Right forelimb (tissue), 1 donor: ENCODE measurements around the gene LAT.
"Not testable (repeated sequence)": the region's sequence is repeated elsewhere in the genome, so short reads cannot be mapped to it uniquely, and the experiment has no call there.

Experiments
- DNase-seq: peaks from one replicate; pipeline ENCODE4 v3.0.0-alpha.2; 2018

LAT gene

GRCh38 chr16:28984619-28985135 lies at the start of gene LAT:
Gene LAT, plus strand, starts transcription at chr16:28985052. Its CDS starts 366 bp downstream, at chr16:28985418.
- DNase-seq: no peak

GRCh38 chr16:28935346-28935745 lies 49.5 kb upstream of the LAT start:
- DNase-seq: no peak

DNA sequence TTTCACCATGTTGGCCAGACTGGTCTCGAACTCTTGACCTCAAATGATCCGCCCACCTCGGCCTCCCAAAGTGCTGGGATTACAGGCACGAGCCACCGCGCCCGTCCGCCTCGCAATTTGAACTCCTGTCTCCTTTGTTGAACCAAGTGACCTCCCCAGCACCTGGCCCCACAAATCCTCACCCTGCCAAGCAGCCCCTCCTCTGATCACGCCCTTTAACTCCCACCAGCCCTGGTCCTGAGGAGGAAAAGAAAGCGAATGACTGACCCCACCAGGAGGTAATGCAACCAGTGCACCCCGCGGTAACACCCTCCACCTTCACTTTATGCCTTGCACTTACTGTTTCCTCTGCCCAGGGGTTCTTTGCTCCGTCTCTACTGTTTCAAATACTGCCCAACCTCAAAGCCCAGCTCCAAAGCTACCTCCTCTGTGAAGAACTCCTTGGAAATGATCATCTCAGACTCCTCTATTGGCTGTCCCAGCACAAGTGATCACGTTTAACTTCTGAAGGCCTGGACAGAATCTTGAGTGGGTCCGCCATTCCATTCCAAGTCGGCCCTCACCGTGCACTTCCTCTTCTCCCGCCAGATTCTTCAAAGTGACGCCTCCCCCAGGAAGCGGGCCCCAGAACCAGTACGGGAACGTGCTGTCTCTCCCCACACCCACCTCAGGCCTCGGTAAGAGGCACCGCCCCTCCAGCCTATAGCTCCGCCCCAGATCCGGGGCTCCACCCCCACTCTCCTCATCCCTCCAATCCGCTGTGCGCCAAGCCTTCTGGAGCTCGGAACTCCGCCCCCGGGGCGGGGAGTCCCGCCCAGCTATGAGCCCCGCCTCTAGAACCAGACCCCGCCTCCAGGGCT lies 48.7 kb upstream of the LAT start:
- DNase-seq: peak; percentile 76

GRCh38 chr16:28936784-28937155 lies 48.1 kb upstream of the LAT start:
- no peak for DNase-seq

- no peak for DNase-seq
These were observed 47.5 kb upstream of the LAT start for GRCh38 chr16:28937222-28937876.

DNA sequence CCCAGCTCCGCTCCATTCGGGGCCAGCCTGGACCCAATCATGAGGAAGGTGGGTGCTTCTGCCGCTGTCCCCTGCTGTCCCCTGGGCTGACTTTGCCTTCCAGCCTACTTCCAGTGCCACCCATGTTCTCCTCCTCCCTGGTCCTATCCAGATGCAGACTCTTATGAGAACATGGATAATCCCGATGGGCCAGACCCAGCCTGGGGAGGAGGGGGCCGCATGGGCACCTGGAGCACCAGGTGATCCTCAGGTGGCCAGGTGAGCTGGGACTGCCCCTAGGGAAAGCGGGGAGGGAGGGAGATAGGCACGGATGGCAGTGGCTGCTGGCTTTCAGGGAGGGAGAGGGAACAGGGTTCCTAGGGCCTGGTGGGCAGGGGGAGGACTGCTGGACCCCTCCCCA lies 46.1 kb upstream of the LAT start:
- DNase-seq: no peak

DNA sequence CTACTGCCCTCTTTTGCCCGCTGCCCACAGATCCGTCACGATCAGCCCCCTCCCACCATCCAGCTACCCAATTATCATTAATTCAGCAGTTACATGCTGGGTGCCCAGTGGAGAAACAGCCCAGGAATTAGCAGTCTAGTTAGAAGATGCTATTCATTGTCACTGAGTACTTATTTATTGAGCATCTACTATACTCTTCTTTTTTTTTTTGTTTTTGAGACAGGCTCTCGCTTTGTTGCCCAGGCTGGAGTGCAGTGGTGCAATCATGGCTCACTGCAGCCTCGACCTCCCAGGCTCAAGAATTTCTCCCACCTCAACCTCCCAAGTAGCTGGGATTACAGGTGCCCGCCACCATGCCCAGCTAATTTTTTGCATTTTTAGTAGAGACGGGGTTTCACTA lies 45.0 kb upstream of the LAT start:
- not testable (repeated sequence) for DNase-seq

DNA sequence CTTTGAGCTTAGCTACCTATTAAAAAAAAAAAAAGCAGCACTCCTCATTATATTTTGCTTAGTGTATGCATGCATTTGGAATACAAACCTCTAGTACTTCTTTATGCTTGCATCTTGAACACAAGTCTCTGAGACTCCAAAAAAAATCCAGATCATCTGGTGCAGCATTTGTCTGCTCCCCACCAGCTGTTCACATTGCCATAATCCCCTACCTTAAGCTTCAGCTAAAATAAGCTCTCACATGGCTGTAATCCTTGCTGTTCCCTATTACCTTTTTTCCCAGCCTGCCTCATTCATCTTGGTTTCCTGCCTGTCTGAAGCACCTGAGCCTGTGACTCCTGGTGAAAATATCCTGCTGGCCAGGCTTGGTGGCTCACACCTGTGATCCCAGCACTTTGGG lies 41.6 kb upstream of the LAT start:
- DNase-seq: no peak

- DNase-seq: no peak
These were observed 38.2 kb upstream of the LAT start for GRCh38 chr16:28946681-28947080.

GRCh38 chr16:28950648-28951409 lies 34.0 kb upstream of the LAT start, which contains the start of gene NFATC2IP:
Gene NFATC2IP, plus strand, starts transcription at chr16:28950937. Its CDS starts 75 bp downstream, at chr16:28951012.
- peak; percentile 100 for DNase-seq

GRCh38 chr16:28951410-28951943 lies 33.4 kb upstream of the LAT start:
- no peak for DNase-seq

- DNase-seq: no peak
These were observed 26.6 kb upstream of the LAT start for GRCh38 chr16:28958216-28958615.

DNA sequence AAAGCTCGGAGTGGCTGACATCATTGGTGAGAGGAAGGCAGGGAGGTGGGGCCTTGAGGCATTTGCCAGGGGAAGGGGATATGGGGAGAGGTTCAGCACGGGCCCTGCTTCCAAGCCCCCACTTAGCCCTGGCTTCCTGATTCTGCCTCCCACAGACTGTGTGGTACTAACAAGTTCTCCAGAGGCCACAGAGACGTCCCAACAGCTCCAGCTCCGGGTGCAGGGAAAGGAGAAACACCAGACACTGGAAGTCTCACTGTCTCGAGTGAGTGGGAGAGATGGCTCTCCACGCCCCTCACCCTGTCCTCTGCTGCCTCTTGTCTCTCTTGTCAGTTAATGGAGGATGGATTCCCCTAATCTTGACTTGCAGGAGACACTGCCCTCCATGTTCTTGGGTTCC lies 26.0 kb upstream of the LAT start:
- no peak for DNase-seq

DNA sequence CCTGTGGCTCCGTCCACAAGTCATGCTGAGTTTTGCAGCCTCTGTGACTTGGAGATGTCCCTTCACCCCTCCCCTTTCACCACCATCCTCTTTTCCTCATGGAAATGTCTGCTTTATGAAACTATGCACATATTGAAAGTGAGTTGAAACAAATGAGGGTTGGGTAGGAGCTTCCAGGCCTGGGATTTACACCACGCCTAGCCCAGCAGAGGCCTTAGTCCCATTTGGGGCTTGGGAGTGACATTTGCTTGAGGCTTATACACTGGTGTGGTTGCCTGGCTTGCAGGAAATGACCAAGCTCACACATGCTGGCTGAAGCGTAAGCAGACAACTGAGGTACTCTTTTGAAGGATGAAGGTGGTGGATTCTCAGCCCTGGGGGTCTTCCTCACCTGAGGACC lies 20.8 kb upstream of the LAT start:
- no peak for DNase-seq

DNA sequence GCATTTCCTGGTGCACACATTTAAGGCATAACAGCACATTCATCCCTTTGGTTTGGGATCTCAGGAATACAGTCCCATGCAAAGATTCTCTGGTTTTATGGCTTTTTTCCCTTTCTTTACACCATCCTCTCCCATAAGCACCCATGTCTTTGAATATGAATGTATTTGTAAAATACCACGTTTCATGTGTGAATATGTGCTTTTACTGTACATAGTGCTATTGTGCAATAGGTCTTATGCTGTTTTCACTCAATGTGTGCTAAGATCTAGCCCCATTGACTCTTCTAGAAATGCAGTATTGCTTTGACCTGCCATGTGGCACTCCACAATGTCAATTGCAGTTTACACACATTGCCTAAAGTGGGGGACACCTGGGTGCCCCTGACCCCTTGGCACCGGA lies 20.4 kb upstream of the LAT start:
- no peak for DNase-seq

DNA sequence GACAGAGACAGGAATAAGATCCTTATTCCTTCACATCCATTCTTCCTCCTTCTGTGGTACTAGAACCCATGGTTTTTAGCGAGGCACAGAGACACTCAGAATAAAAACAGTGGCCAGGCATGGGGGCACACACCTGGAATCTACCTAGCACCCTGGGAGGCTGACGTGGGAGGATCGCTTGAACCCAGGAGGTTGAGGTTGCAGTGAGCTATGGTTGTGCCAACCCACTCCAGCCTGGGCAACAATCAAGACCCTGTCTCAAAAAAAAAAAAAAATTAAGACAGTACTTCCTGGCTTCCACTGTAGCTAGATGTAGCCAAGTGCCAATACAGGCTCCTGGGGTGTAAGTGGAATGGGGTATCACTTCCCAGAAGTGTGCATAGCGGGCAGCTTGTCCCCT lies 17.7 kb upstream of the LAT start:
- no peak for DNase-seq

- DNase-seq: not testable (repeated sequence)
These were observed 15.2 kb upstream of the LAT start for GRCh38 chr16:28969696-28970095.

DNA sequence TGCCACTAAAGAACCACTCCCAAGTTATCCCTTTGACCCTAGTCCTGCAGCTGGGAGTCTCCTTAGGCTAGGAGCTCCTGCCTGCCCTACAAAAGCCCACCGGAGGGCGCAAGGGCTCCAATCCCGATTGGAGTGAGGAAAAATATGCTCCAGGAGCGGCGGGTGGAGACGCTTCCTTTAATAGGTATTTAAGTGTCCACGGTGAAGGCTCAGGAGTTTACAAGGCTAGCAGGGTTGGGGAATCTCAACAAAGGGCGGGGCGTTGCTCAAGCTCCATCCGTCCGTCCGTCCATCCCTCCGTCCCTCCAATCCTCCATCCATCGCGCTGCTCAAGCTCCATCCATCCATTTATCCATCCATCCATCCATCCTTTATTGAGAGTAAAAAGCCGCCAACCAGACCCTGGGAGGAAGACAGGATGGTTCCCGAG lies 10.8 kb upstream of the LAT start:
- DNase-seq: peak; percentile 64

GRCh38 chr16:28974437-28975157 lies 10.3 kb upstream of the LAT start, which contains the start of gene SPNS1:
Gene SPNS1, plus strand, starts transcription at chr16:28974778. Its CDS starts 374 bp downstream, at chr16:28975152.
- peak; percentile 98 for DNase-seq

- no peak for DNase-seq
These were observed 9.7 kb upstream of the LAT start for GRCh38 chr16:28975158-28975599.

GRCh38 chr16:28977703-28978662 lies 6.9 kb upstream of the LAT start:
- no peak for DNase-seq
